IMR-90 (cell line): ENCODE measurements around the gene PLEKHG2. TPM values are rescaled to one million over a fixed set of nuclear protein-coding genes. Genes with fewer than 3 reads are reported as not detected.

Source experiments
- ATAC-seq: fragments of 200-7000 bp; cut with Tn5 transposase; 2 replicates; pipeline ENCODE4 v1.9.1; 2020; ENCODE audit warnings: low read depth, mild to moderate bottlenecking, moderate library complexity
- BruUV-seq: library from RNA; stranded (reverse); fragments of 400-500 nt; replicated peaks from 2 replicates; lab custom pipeline; 2021; lab: Mats Ljungman, UMichigan
- CTCF ChIA-PET: fragments of 300-600 bp; formaldehyde crosslinking; extraction: SDS; loops from one replicate; lab custom pipeline; 2021; ENCODE audit warnings: antibody characterized with exemption; lab: Yijun Ruan, JAX
- POLR2A ChIA-PET: fragments of 300-600 bp; sonication (Branson Sonifier 250); formaldehyde crosslinking; loops from one replicate; lab custom pipeline; 2022; ENCODE audit warnings: antibody characterized with exemption; ENCODE audit not compliant: unreplicated experiment; lab: Charles Lee
- DNase-seq: peaks from one replicate; pipeline ENCODE4 v3.0.0; 2013
- H2AFZ ChIP-seq: replicated peaks from 2 replicates; pipeline ENCODE3; 2013; ENCODE audit warnings: low read length, mild to moderate bottlenecking; ENCODE audit not compliant: poor library complexity
- H2AK5ac ChIP-seq: 2 replicates; pipeline ENCODE4 v1.6.1; 2013; ENCODE audit warnings: low read depth, low read length, inconsistent platforms
- H2AK9ac ChIP-seq: replicated peaks from 2 replicates; pipeline ENCODE3; 2013; ENCODE audit warnings: mild to moderate bottlenecking, low read depth, low read length, moderate library complexity; ENCODE audit not compliant: poor library complexity
- H2BK120ac ChIP-seq: 2 replicates; pipeline ENCODE4 v1.6.1; 2013; ENCODE audit warnings: low read depth, low read length, inconsistent platforms
- H2BK15ac ChIP-seq: 3 replicates; pipeline ENCODE4 v1.6.1; 2013; ENCODE audit warnings: low read depth, low read length, inconsistent platforms
- H2BK20ac ChIP-seq: 2 replicates; pipeline ENCODE4 v1.6.1; 2013; ENCODE audit warnings: low read depth, mild to moderate bottlenecking, inconsistent platforms, low read length, moderate library complexity
- H2BK5ac ChIP-seq: 2 replicates; pipeline ENCODE4 v1.6.1; 2013; ENCODE audit warnings: mild to moderate bottlenecking, low read depth, low read length, inconsistent platforms; ENCODE audit not compliant: poor library complexity, severe bottlenecking
- H3K14ac ChIP-seq: replicated peaks from 2 replicates; pipeline ENCODE4 v1.6.1; 2013; ENCODE audit warnings: low read depth, low read length, inconsistent platforms
- H3K18ac ChIP-seq: 2 replicates; pipeline ENCODE4 v1.6.1; 2013; ENCODE audit warnings: low read depth, low read length, control low read depth
- H3K23ac ChIP-seq: 2 replicates; pipeline ENCODE4 v1.6.1; 2013; ENCODE audit warnings: low read depth, low read length, inconsistent platforms
- H3K27ac ChIP-seq: 2 replicates; pipeline ENCODE4 v1.5.1; 2013; ENCODE audit warnings: mild to moderate bottlenecking, control low read depth, low read length; ENCODE audit not compliant: insufficient read depth
- H3K27me3 ChIP-seq: 2 replicates; pipeline ENCODE4 v1.6.1; 2013; ENCODE audit warnings: low read length; ENCODE audit not compliant: control insufficient read depth, insufficient read depth
- H3K36me3 ChIP-seq: 2 replicates; pipeline ENCODE4 v1.6.1; 2013; ENCODE audit warnings: low read length, mixed read lengths; ENCODE audit not compliant: control insufficient read depth, insufficient read depth
- H3K4ac ChIP-seq: 2 replicates; pipeline ENCODE4 v1.6.1; 2013; ENCODE audit warnings: low read depth, low read length, inconsistent platforms
- H3K4me1 ChIP-seq: 2 replicates; pipeline ENCODE4 v1.6.1; 2013; ENCODE audit warnings: low read length, mixed read lengths; ENCODE audit not compliant: control insufficient read depth, insufficient read depth
- H3K4me2 ChIP-seq: 2 replicates; pipeline ENCODE4 v1.6.1; 2013; ENCODE audit warnings: low read depth, mild to moderate bottlenecking, control low read depth, low read length, moderate library complexity
- H3K4me3 ChIP-seq: 2 replicates; pipeline ENCODE4 v1.5.1; 2013; ENCODE audit warnings: low read depth, mild to moderate bottlenecking, control low read depth, low read length, moderate library complexity; ENCODE audit not compliant: insufficient read depth
- H3K56ac ChIP-seq: 2 replicates; pipeline ENCODE4 v1.6.1; 2013; ENCODE audit warnings: low read length, inconsistent platforms; ENCODE audit not compliant: insufficient read depth; ENCODE audit errors: extremely low read depth
- H3K79me1 ChIP-seq, 2 experiments: 2 replicates each; pipeline ENCODE4 v1.6.1; 2013; ENCODE audit warnings: low read length in 2 of 2, inconsistent platforms in 1 of 2, low read depth in 1 of 2
- H3K9ac ChIP-seq: 2 replicates; pipeline ENCODE4 v1.6.1; 2013; ENCODE audit warnings: low read depth, low read length, control low read depth
- H3K9me1 ChIP-seq: 2 replicates; pipeline ENCODE4 v1.6.1; 2013; ENCODE audit warnings: low read length, inconsistent platforms; ENCODE audit not compliant: insufficient read depth
- H3K9me3 ChIP-seq: 2 replicates; pipeline ENCODE4 v1.6.1; 2013; ENCODE audit warnings: low read length; ENCODE audit not compliant: control insufficient read depth, insufficient read depth
- H4K20me1 ChIP-seq: 2 replicates; pipeline ENCODE4 v1.6.1; 2013; ENCODE audit warnings: low read length, inconsistent platforms; ENCODE audit not compliant: insufficient read depth
- H4K5ac ChIP-seq: 2 replicates; pipeline ENCODE4 v1.6.1; 2013; ENCODE audit warnings: mild to moderate bottlenecking, low read depth, low read length, control low read depth
- H4K8ac ChIP-seq, 2 experiments: 2 replicates each; pipeline ENCODE4 v1.6.1; 2013; ENCODE audit warnings: low read depth in 2 of 2, low read length in 2 of 2, control low read depth in 1 of 2, inconsistent platforms in 1 of 2
- H4K91ac ChIP-seq: 2 replicates; pipeline ENCODE4 v1.6.1; 2013; ENCODE audit warnings: low read depth, low read length, inconsistent platforms; ENCODE audit not compliant: insufficient read depth
- CTCF ChIP-seq: conservative IDR thresholded peaks from 2 replicates; pipeline ENCODE4 v1.5.1; 2012; ENCODE audit warnings: mild to moderate bottlenecking, low read depth, low read length, improper control_type of control experiment
- POLR2A ChIP-seq: IDR thresholded peaks from 2 replicates; pipeline ENCODE4 v1.6.1; 2012; ENCODE audit warnings: mild to moderate bottlenecking, low read depth, low read length
- WGBS, 2 experiments: methylation state at CpG; one replicate each; pipeline versions ENCODE4 v1.1.5 to v1.1.7; 2013; ENCODE audit warnings: missing lambda C conversion rate in 2 of 2; ENCODE audit not compliant: insufficient read length in 1 of 2; ENCODE audit errors: extremely low coverage in 2 of 2; 5-methylcytosine and 5-hydroxymethylcytosine counted together
- dilution Hi-C: fragments of 300-500 bp; cut with HindIII; formaldehyde crosslinking; loops from one replicate; pipeline ENCODE4 v1.14.3; 2018; ENCODE audit warnings: low sequenced_read_pairs; ENCODE audit not compliant: unreplicated experiment
- in situ Hi-C: fragments of 300-500 bp; cut with MboI; formaldehyde crosslinking; loops from 3 replicates; pipeline ENCODE4 v1.14.3; 2019; ENCODE audit warnings: low sequenced_read_pairs, inconsistent platforms, mixed read lengths
- intact Hi-C: fragments of 100-400 bp; cut with micrococcal nuclease; formaldehyde crosslinking; loops from 2 replicates; pipeline ENCODE4 v1.10.0; 2022
- polyA plus RNA-seq, 3 experiments: library from polyadenylated mRNA; depleted of rRNA; stranded (reverse); fragments of >200 nt; gene quantifications; 2 replicates each; pipeline ENCODE4 v1.2.3, GENCODE V29; 2012; ENCODE audit warnings: low replicate concordance in 1 of 3
- total RNA-seq: library from RNA; depleted of rRNA; stranded (reverse); fragments of >200 nt; gene quantifications from 2 replicates; pipeline ENCODE4 v1.2.3, GENCODE V29; 2012

Gene PLEKHG2
- total and polyA plus RNA-seq, 2 of the 4 experiments (the other 2 are of a cell fraction): 6.5 to 28.3 TPM

GRCh38 chr19:39425744-39426143 is 13.3 kb downstream of the PLEKHG2 start:
- Histone ChIP-seq H2AFZ (no peak overlapping the region), H3K4me2 (no peak overlapping the region), H4K20me1 (peaks cover 11% of the 10 kb centered on the region), H3K9me3 (no peaks in the 10 kb centered on the region), H3K56ac (no peak overlapping the region), H3K23ac (no peak overlapping the region), H3K79me1 (peaks cover 4 to 52% of the 10 kb centered on the region in 2 experiments; a peak in 3 of 4 replicates), H4K8ac (no peak overlapping the region), H3K36me3 (peaks cover 46% of the 10 kb centered on the region), H2AK9ac (no peak overlapping the region), H3K14ac (no peak overlapping the region), H2BK20ac (no peak overlapping the region), H4K91ac (no peak overlapping the region), H2AK5ac (no peak overlapping the region), H3K18ac (no peak overlapping the region), H4K5ac (no peak overlapping the region), H2BK5ac (no peak overlapping the region), H2BK120ac (no peak overlapping the region), H3K4me1 (peaks cover 14% of the 10 kb centered on the region), H3K4me3 (no peak overlapping the region), H3K27ac (no peak overlapping the region), H3K9me1 (peaks cover 8% of the 10 kb centered on the region), H3K27me3 (no peaks in the 10 kb centered on the region), H2BK15ac (no peak overlapping the region), H3K4ac (no peak overlapping the region), H3K9ac (no peak overlapping the region)
- in situ Hi-C loops (loop anchor here (25.0 kb wide), 1 partner anchor 412 kb away; the partner anchor contains the start of genes DYRK1B and FBL), intact Hi-C loops (no loop called here), dilution Hi-C loops (no loop called here)
- BruUV-seq: no TSS peak
- DNase-seq: no peak
- CTCF ChIA-PET: no interaction called here
- WGBS, 2 experiments: 89 to 100% methylated on average over 4 to 7 of the region's 7 CpGs
- POLR2A ChIA-PET: interaction anchor here (0.9 kb wide), 1 partner anchor 10 kb away, joined by 11 read pairs; the partner anchor contains the start of gene RPS16
- ATAC-seq: no peak
- TF ChIP-seq CTCF (no peak), POLR2A (peak; percentile 24; the same call in 1 of the 2 replicates)
